SK-N-SH treated with all-trans-retinoic acid at 6 μM for 48 hours (cell line): ENCODE data around the gene STAG1.

Experiments
- ATAC-seq: fragments of 200-7000 bp; cut with Tn5 transposase; 3 replicates; pipeline ENCODE4 v1.9.1; 2020; ENCODE audit warnings: mild to moderate bottlenecking, moderate library complexity
- ARNTL ChIP-seq: fragments of 450-650 bp; formaldehyde crosslinking; IDR thresholded peaks from 2 replicates; pipeline ENCODE4 v1.5.0; 2020; ENCODE audit warnings: low read depth, mild to moderate bottlenecking, moderate library complexity, borderline replicate concordance
- BACH2 ChIP-seq: fragments of 250-450 bp; sonication (Bioruptor Pico); IDR thresholded peaks from 2 replicates; pipeline ENCODE4 v1.9.0; 2021; ENCODE audit warnings: mild to moderate bottlenecking, borderline replicate concordance
- CREB5 ChIP-seq: fragments of 250-450 bp; sonication (Bioruptor Pico); IDR thresholded peaks from 2 replicates; pipeline ENCODE4 v1.5.1; 2020; ENCODE audit warnings: low read depth, mild to moderate bottlenecking, moderate library complexity
- CSDC2 ChIP-seq: fragments of 250-450 bp; sonication (Bioruptor Pico); IDR thresholded peaks from 2 replicates; pipeline ENCODE4 v1.5.0; 2020; ENCODE audit warnings: mild to moderate bottlenecking, moderate library complexity
- CSRNP3 ChIP-seq: fragments of 250-450 bp; sonication (Bioruptor Pico); IDR thresholded peaks from 2 replicates; pipeline ENCODE4 v1.5.1; 2021; ENCODE audit warnings: mild to moderate bottlenecking, moderate library complexity
- ESRRG ChIP-seq: fragments of 250-450 bp; sonication (Bioruptor Pico); IDR thresholded peaks from 2 replicates; pipeline ENCODE4 v1.6.1; 2021; ENCODE audit warnings: mild to moderate bottlenecking
- GLIS3 ChIP-seq: fragments of 250-450 bp; sonication (Bioruptor Pico); IDR thresholded peaks from 2 replicates; pipeline ENCODE4 v1.5.0; 2020; ENCODE audit warnings: mild to moderate bottlenecking, moderate library complexity
- ISL1 ChIP-seq: fragments of 250-450 bp; sonication (Bioruptor Pico); IDR thresholded peaks from 2 replicates; pipeline ENCODE4 v2.1.2; 2022; ENCODE audit warnings: mild to moderate bottlenecking, moderate library complexity
- OSR1 ChIP-seq: fragments of 250-450 bp; sonication (Bioruptor Pico); IDR thresholded peaks from 2 replicates; pipeline ENCODE4 v1.8.0; 2022; ENCODE audit warnings: moderate library complexity, mild to moderate bottlenecking, inconsistent platforms
- POU6F1 ChIP-seq: fragments of 250-450 bp; sonication (Bioruptor Pico); IDR thresholded peaks from 2 replicates; pipeline ENCODE4 v1.8.0; 2021; ENCODE audit warnings: low read depth, mild to moderate bottlenecking, moderate library complexity, borderline replicate concordance
- PPARA ChIP-seq: fragments of 250-450 bp; sonication (Bioruptor Pico); IDR thresholded peaks from 2 replicates; pipeline ENCODE4 v1.5.0; 2020; ENCODE audit warnings: mild to moderate bottlenecking, borderline replicate concordance
- RARB ChIP-seq: fragments of 250-450 bp; sonication (Bioruptor Pico); IDR thresholded peaks from 2 replicates; pipeline ENCODE4 v1.8.0; 2021; ENCODE audit warnings: mild to moderate bottlenecking, moderate library complexity
- SNAI2 ChIP-seq: fragments of 250-450 bp; sonication (Bioruptor Pico); IDR thresholded peaks from 2 replicates; pipeline ENCODE4 v1.5.0; 2020; ENCODE audit warnings: mild to moderate bottlenecking, moderate library complexity
- TCF4 ChIP-seq: fragments of 250-450 bp; sonication (Bioruptor Pico); IDR thresholded peaks from 2 replicates; pipeline ENCODE4 v1.8.0; 2021; ENCODE audit warnings: mild to moderate bottlenecking, moderate library complexity, borderline replicate concordance
- TOX ChIP-seq: fragments of 250-450 bp; sonication (Bioruptor Pico); IDR thresholded peaks from 2 replicates; pipeline ENCODE4 v1.8.0; 2021; ENCODE audit warnings: mild to moderate bottlenecking, moderate library complexity, borderline replicate concordance
- ZC3H10 ChIP-seq: fragments of 250-450 bp; sonication (Bioruptor Pico); IDR thresholded peaks from 2 replicates; pipeline ENCODE4 v1.5.1; 2021; ENCODE audit warnings: mild to moderate bottlenecking, moderate library complexity
- ZFP30 ChIP-seq: fragments of 450-650 bp; formaldehyde crosslinking; IDR thresholded peaks from 2 replicates; pipeline ENCODE4 v1.5.0; 2022; ENCODE audit warnings: mild to moderate bottlenecking, moderate library complexity
- ZNF565 ChIP-seq: fragments of 450-650 bp; formaldehyde crosslinking; conservative IDR thresholded peaks from 2 replicates; pipeline ENCODE4 v1.5.0; 2020; ENCODE audit warnings: low read depth, mild to moderate bottlenecking, moderate library complexity
- ZNF70 ChIP-seq: fragments of 450-650 bp; formaldehyde crosslinking; IDR thresholded peaks from 2 replicates; pipeline ENCODE4 v1.5.0; 2020; ENCODE audit warnings: mild to moderate bottlenecking, moderate library complexity
- ZNF8 ChIP-seq: fragments of 450-650 bp; formaldehyde crosslinking; IDR thresholded peaks from 2 replicates; pipeline ENCODE4 v1.5.0; 2020; ENCODE audit warnings: mild to moderate bottlenecking, moderate library complexity
- TF ChIP-seq, protein P1 (sequence below): fragments of 250-450 bp; sonication (Bioruptor Pico); IDR thresholded peaks from 2 replicates; pipeline ENCODE4 v1.8.0; 2020; ENCODE audit warnings: mild to moderate bottlenecking, moderate library complexity, borderline replicate concordance

Gene STAG1

DNA sequence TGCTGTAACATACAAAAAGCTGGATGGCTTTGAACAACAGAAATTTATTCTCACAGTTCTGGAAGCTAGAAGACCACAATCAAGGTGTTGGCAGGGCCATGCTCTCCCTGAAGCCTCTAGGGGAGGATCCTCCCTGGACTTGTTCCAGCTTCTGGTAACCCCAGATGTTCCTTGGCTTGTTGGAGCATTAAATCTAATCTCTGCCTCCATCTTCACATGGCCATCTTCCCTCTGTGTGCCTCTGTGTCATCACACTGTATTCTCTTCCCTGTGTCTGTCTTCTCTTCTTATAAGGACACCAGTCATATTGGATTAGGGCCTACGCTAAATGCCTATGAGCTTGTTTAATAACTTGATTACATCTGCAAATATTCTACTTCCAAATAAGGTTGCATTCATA lies 109.5 kb downstream of the STAG1 start:
- ATAC-seq: no peak
- TF ChIP-seq, protein P1, sequence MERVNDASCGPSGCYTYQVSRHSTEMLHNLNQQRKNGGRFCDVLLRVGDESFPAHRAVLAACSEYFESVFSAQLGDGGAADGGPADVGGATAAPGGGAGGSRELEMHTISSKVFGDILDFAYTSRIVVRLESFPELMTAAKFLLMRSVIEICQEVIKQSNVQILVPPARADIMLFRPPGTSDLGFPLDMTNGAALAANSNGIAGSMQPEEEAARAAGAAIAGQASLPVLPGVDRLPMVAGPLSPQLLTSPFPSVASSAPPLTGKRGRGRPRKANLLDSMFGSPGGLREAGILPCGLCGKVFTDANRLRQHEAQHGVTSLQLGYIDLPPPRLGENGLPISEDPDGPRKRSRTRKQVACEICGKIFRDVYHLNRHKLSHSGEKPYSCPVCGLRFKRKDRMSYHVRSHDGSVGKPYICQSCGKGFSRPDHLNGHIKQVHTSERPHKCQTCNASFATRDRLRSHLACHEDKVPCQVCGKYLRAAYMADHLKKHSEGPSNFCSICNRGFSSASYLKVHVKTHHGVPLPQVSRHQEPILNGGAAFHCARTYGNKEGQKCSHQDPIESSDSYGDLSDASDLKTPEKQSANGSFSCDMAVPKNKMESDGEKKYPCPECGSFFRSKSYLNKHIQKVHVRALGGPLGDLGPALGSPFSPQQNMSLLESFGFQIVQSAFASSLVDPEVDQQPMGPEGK (CRISPR knock-in tag): no peak
- TF ChIP-seq TCF4 (CRISPR knock-in tag): peak; percentile 33; the same call in 1 of the 2 replicates
- TF ChIP-seq ZNF565 (CRISPR knock-in tag): no peak

- ATAC-seq: no peak
- no peak for TF ChIP-seq RARB (CRISPR knock-in tag)
- TF ChIP-seq ISL1 (CRISPR knock-in tag): no peak
- no peak for TF ChIP-seq ARNTL (CRISPR knock-in tag)
- no peak for TF ChIP-seq ZNF8 (CRISPR knock-in tag)
- no peak for TF ChIP-seq TCF4 (CRISPR knock-in tag)
- no peak for TF ChIP-seq BACH2 (CRISPR knock-in tag)
- TF ChIP-seq CSDC2: no peak
These were observed 113.1 kb downstream of the STAG1 start for GRCh38 chr3:136639069-136639468.

- TF ChIP-seq CSRNP3 (CRISPR knock-in tag) (no peak), CSDC2 (no peak), TOX (CRISPR knock-in tag) (no peak), GLIS3 (CRISPR knock-in tag) (no peak), ISL1 (CRISPR knock-in tag) (no peak), ZNF565 (CRISPR knock-in tag) (no peak), POU6F1 (no peak), ZC3H10 (CRISPR knock-in tag) (no peak), ZFP30 (no peak), RARB (CRISPR knock-in tag) (no peak), BACH2 (CRISPR knock-in tag) (no peak)
- TF ChIP-seq, protein P1 (CRISPR knock-in tag): no peak
- ATAC-seq: no peak
These were observed 115.0 kb downstream of the STAG1 start for GRCh38 chr3:136637176-136637575.

- ATAC-seq: no peak
- TF ChIP-seq POU6F1: no peak
- TF ChIP-seq SNAI2: no peak
- no peak for TF ChIP-seq CSRNP3 (CRISPR knock-in tag)
- TF ChIP-seq, protein P1 (CRISPR knock-in tag): no peak
- TF ChIP-seq TCF4 (CRISPR knock-in tag): no peak
- no peak for TF ChIP-seq CREB5 (CRISPR knock-in tag)
- TF ChIP-seq ISL1 (CRISPR knock-in tag): no peak
- no peak for TF ChIP-seq ZNF70 (CRISPR knock-in tag)
- TF ChIP-seq PPARA: no peak
- TF ChIP-seq ZC3H10 (CRISPR knock-in tag): no peak
- no peak for TF ChIP-seq ZNF8 (CRISPR knock-in tag)
- no peak for TF ChIP-seq TOX (CRISPR knock-in tag)
- no peak for TF ChIP-seq ZFP30
- TF ChIP-seq OSR1 (CRISPR knock-in tag): no peak
- no peak for TF ChIP-seq ARNTL (CRISPR knock-in tag)
- TF ChIP-seq RARB (CRISPR knock-in tag): no peak
- TF ChIP-seq BACH2 (CRISPR knock-in tag): no peak
- no peak for TF ChIP-seq ZNF565 (CRISPR knock-in tag)
- no peak for TF ChIP-seq ESRRG (CRISPR knock-in tag)
These were observed 117.4 kb downstream of the STAG1 start for GRCh38 chr3:136634821-136635220.
